ENCODE measurements around the gene ERG28. TPM values are rescaled to one million over a fixed set of nuclear protein-coding genes. Genes with fewer than 3 reads are reported as not detected.

Gene ERG28
- total and polyA plus RNA-seq, 2 donors (not counting 1 experiment from before 2014, with no cell fraction given): 4.9 to 11.7 TPM

- H3K27me3 ChIP-seq (replicated peaks in 1 of 4; ENCODE audit: control extremely low read depth in 1 of 4, control insufficient read depth in 3 of 4, insufficient read depth in 4 of 4, low read length in 3 of 4): no peaks in the 10 kb centered on the region
- no peaks in the 10 kb centered on the region for H3K9me3 ChIP-seq (ENCODE audit: control extremely low read depth in 1 of 3, control insufficient read depth in 2 of 3, insufficient read depth in 1 of 3, low read length in 2 of 3)
- H3K79me2 ChIP-seq (ENCODE audit: control insufficient read depth, insufficient read depth, low read length): no peaks in the 10 kb centered on the region
- DNase-seq (no peak), ATAC-seq (ENCODE audit: low read depth) (no peak)
- H3K4me1 ChIP-seq (ENCODE audit: control insufficient read depth in 2 of 2, insufficient read depth in 2 of 2, low read length in 2 of 2): no peaks in the 10 kb centered on the region
- no peak overlapping the region for H3K9ac ChIP-seq (ENCODE audit: low read length)
- ChIA-PET CTCF (interaction anchor here (0.7 to 13.9 kb wide), 31 partner anchors 9 to 1466 kb away, joined by 3 to 447 read pairs (median 5); partner anchors contain the start of gene FLVCR2), POLR2A (interaction anchor here (0.7 kb wide), 1 partner anchor 52 kb away, joined by 4 read pairs; no protein-coding TSS in a partner anchor)
- H3K27ac ChIP-seq (ENCODE audit: low read length in 2 of 2): no peak overlapping the region
- Mint-ChIP-seq H3K4me1 (peaks cover under 1% of the 10 kb centered on the region), H3K27ac (no peak overlapping the region), H3K9me3 (ENCODE audit: insufficient read depth) (no peaks in the 10 kb centered on the region), H3K27me3 (no peaks in the 10 kb centered on the region), H3K4me3 (no peak overlapping the region)
- H3K4me3 ChIP-seq (ENCODE audit: control extremely low read depth in 1 of 5, extremely low read depth in 1 of 5, insufficient read depth in 1 of 5, low read depth in 2 of 5, low read length in 4 of 5): no peak overlapping the region
- intact Hi-C loops (cut with micrococcal nuclease): loop anchor here (5.0 kb wide), 1 partner anchor 346 kb away; no protein-coding TSS in a partner anchor
- H2AFZ ChIP-seq (ENCODE audit: insufficient read depth, low read depth, low read length, poor library complexity, severe bottlenecking): no peak overlapping the region
- H3K36me3 ChIP-seq (replicated peaks in 1 of 2; ENCODE audit: control extremely low read depth in 1 of 2, control insufficient read depth in 1 of 2, extremely low read depth in 1 of 2, insufficient read depth in 2 of 2, low read length in 1 of 2): peaks cover 4 to 72% of the 10 kb centered on the region in 2 experiments
- no peaks in the 10 kb centered on the region for H4K20me1 ChIP-seq (ENCODE audit: control insufficient read depth, insufficient read depth, low read length, poor library complexity, severe bottlenecking)
- no peak overlapping the region for H3K4me2 ChIP-seq (replicated peaks; ENCODE audit: low read depth, low read length, poor library complexity, severe bottlenecking)
- TF ChIP-seq EZH2 (IDR thresholded peaks at IDR 0.05; ENCODE audit: borderline replicate concordance, insufficient read depth, low read depth, low read length, poor library complexity, severe bottlenecking) (no peak), CTCF (IDR thresholded peaks at IDR 0.05) (no peak)
- no CpG with 5 or more reads among the region's 1 CpG for WGBS (ENCODE audit: insufficient coverage)
Observed at GRCh38 chr14:75653563-75653962, 7.1 kb downstream of the ERG28 start.

- no peak overlapping the region for H3K4me2 ChIP-seq (replicated peaks; ENCODE audit: low read depth, low read length, poor library complexity, severe bottlenecking)
- H4K20me1 ChIP-seq (ENCODE audit: control insufficient read depth, insufficient read depth, low read length, poor library complexity, severe bottlenecking): no peaks in the 10 kb centered on the region
- peaks cover 0 to 58% of the 10 kb centered on the region in 2 experiments for H3K36me3 ChIP-seq (replicated peaks in 1 of 2; ENCODE audit: control extremely low read depth in 1 of 2, control insufficient read depth in 1 of 2, extremely low read depth in 1 of 2, insufficient read depth in 2 of 2, low read length in 1 of 2)
- no peak overlapping the region for H2AFZ ChIP-seq (ENCODE audit: insufficient read depth, low read depth, low read length, poor library complexity, severe bottlenecking)
- no peaks in the 10 kb centered on the region for H3K9me3 ChIP-seq (ENCODE audit: control extremely low read depth in 1 of 3, control insufficient read depth in 2 of 3, insufficient read depth in 1 of 3, low read length in 2 of 3)
- no peak overlapping the region for H3K9ac ChIP-seq (ENCODE audit: low read length)
- Mint-ChIP-seq H3K9me3 (ENCODE audit: insufficient read depth) (no peaks in the 10 kb centered on the region), H3K27me3 (no peaks in the 10 kb centered on the region), H3K4me1 (no peaks in the 10 kb centered on the region), H3K27ac (no peak overlapping the region), H3K4me3 (no peak overlapping the region)
- ATAC-seq (ENCODE audit: low read depth) (no peak), DNase-seq (no peak)
- ChIA-PET CTCF (interaction anchor here (1.2 to 13.9 kb wide), 3 partner anchors 40 to 89 kb away, joined by 3 to 447 read pairs (median 7); partner anchors contain the start of gene FLVCR2), POLR2A (no interaction called here)
- 93% methylated on average over 3 of the region's 5 CpGs for WGBS (ENCODE audit: insufficient coverage)
- H3K79me2 ChIP-seq (ENCODE audit: control insufficient read depth, insufficient read depth, low read length): no peaks in the 10 kb centered on the region
- H3K4me3 ChIP-seq (ENCODE audit: control extremely low read depth in 1 of 5, extremely low read depth in 1 of 5, insufficient read depth in 1 of 5, low read depth in 2 of 5, low read length in 4 of 5): no peak overlapping the region
- intact Hi-C loops (cut with micrococcal nuclease): loop anchor here (5.0 kb wide), 1 partner anchor 343 kb away; no protein-coding TSS in a partner anchor
- TF ChIP-seq CTCF (IDR thresholded peaks at IDR 0.05) (no peak), EZH2 (IDR thresholded peaks at IDR 0.05; ENCODE audit: borderline replicate concordance, insufficient read depth, low read depth, low read length, poor library complexity, severe bottlenecking) (no peak)
- no peaks in the 10 kb centered on the region for H3K4me1 ChIP-seq (ENCODE audit: control insufficient read depth in 2 of 2, insufficient read depth in 2 of 2, low read length in 2 of 2)
- no peaks in the 10 kb centered on the region for H3K27me3 ChIP-seq (replicated peaks in 1 of 4; ENCODE audit: control extremely low read depth in 1 of 4, control insufficient read depth in 3 of 4, insufficient read depth in 4 of 4, low read length in 3 of 4)
- H3K27ac ChIP-seq (ENCODE audit: low read length in 2 of 2): no peak overlapping the region
Observed at GRCh38 chr14:75650253-75651058, 10.2 kb downstream of the ERG28 start.
